GM19463 (cell line): ENCODE measurements around the gene WDR73.
"Not testable (repeated sequence)": the region's sequence is repeated elsewhere in the genome, so short reads cannot be mapped to it uniquely, and the experiment has no call there.

Experiments used
- ATAC-seq: cut with Tn5 transposase; IDR thresholded peaks from one replicate; pipeline ENCODE4 v1.9.1; 2021; ENCODE audit warnings: mild to moderate bottlenecking, moderate library complexity; ENCODE audit not compliant: unreplicated experiment

The WDR73 gene

GRCh38 chr15:84658080-84658787 is 4.2 kb upstream of the WDR73 start, which contains the start of gene NMB:
Gene NMB, minus strand, starts transcription at chr15:84658199. Its CDS starts 47 bp downstream, at chr15:84658152.
- peak; percentile 61 for ATAC-seq

- ATAC-seq, result no peak
These were observed 3.6 kb upstream of the WDR73 start for GRCh38 chr15:84657748-84658079.

GRCh38 chr15:84656972-84657371 is 2.9 kb upstream of the WDR73 start:
- no peak for ATAC-seq

GRCh38 chr15:84654689-84655453 is 788 bp upstream of the WDR73 start:
- ATAC-seq, result peak; percentile 29

GRCh38 chr15:84653584-84653909 is 536 bp downstream of the WDR73 start:
- ATAC-seq, result no peak

GRCh38 chr15:84649706-84650105 is 4.4 kb downstream of the WDR73 start:
- no peak for ATAC-seq

GRCh38 chr15:84648539-84648938 is 5.5 kb downstream of the WDR73 start:
- no peak for ATAC-seq

- ATAC-seq, result no peak
These were observed 6.4 kb downstream of the WDR73 start for GRCh38 chr15:84647726-84648125.

GRCh38 chr15:84645997-84646396 is 8.1 kb downstream of the WDR73 start:
- ATAC-seq, result no peak

- no peak for ATAC-seq
These were observed 8.6 kb downstream of the WDR73 start for GRCh38 chr15:84645496-84645895.

- no peak for ATAC-seq
These were observed 10.2 kb downstream of the WDR73 start for GRCh38 chr15:84643838-84644237.

- ATAC-seq, result not testable (repeated sequence)
These were observed 11.4 kb downstream of the WDR73 start for GRCh38 chr15:84642640-84643039.

- ATAC-seq, result not testable (repeated sequence)
These were observed 12.2 kb downstream of the WDR73 start for GRCh38 chr15:84641871-84642270.

GRCh38 chr15:84638103-84638502 is 16.0 kb downstream of the WDR73 start:
- no peak for ATAC-seq

GRCh38 chr15:84634228-84634837 is 19.8 kb downstream of the WDR73 start:
- no peak for ATAC-seq

- ATAC-seq, result peak; percentile 34
These were observed 20.5 kb downstream of the WDR73 start for GRCh38 chr15:84633311-84634227.

- ATAC-seq, result no peak
These were observed 22.3 kb downstream of the WDR73 start for GRCh38 chr15:84631706-84632272.

- ATAC-seq, result no peak
These were observed 25.1 kb downstream of the WDR73 start for GRCh38 chr15:84629033-84629432.

- ATAC-seq, result no peak
These were observed 29.0 kb downstream of the WDR73 start for GRCh38 chr15:84625123-84625522.

- no peak for ATAC-seq
These were observed 29.7 kb downstream of the WDR73 start for GRCh38 chr15:84624359-84624758.
